HEK293 (cell line): ENCODE data around the gene SERAC1.

ENCODE experiments used
- CTCF ChIA-PET: fragments of 350-600 bp; formaldehyde crosslinking; extraction: SDS; loops from one replicate; lab custom pipeline; 2021; ENCODE audit warnings: antibody characterized with exemption; lab: Yijun Ruan, JAX
- POLR2A ChIA-PET: fragments of 300-600 bp; formaldehyde crosslinking; extraction: SDS; loops from one replicate; lab custom pipeline; 2020; ENCODE audit warnings: antibody characterized with exemption, inconsistent platforms; lab: Yijun Ruan, JAX
- H3K27ac ChIP-seq: fragments of 200-500 bp; sonication (Bioruptor generic); 2 replicates; pipeline ENCODE4 v1.5.1; 2014; ENCODE audit warnings: low read depth, low read length, control low read depth, inconsistent platforms; ENCODE audit errors: extremely low read depth
- H3K36me3 ChIP-seq, 2 experiments: fragments of 200-500 bp in 1 of 2; sonication (Bioruptor generic) in 1 of 2; 1 replicate in 1 of 2; 2 replicates in 1 of 2; pipeline ENCODE4 v1.5.1; 2014 to 2017; ENCODE audit warnings: inconsistent platforms in 2 of 2, low read length in 2 of 2; ENCODE audit not compliant: control insufficient read depth in 2 of 2, insufficient read depth in 1 of 2
- H3K4me1 ChIP-seq: fragments of 200-500 bp; sonication (Bioruptor generic); 2 replicates; pipeline ENCODE4 v1.5.1; 2014; ENCODE audit warnings: mild to moderate bottlenecking, low read length, inconsistent platforms; ENCODE audit not compliant: control insufficient read depth, insufficient read depth
- H3K4me3 ChIP-seq: 2 replicates; pipeline ENCODE4 v1.5.1; 2011; ENCODE audit warnings: low read depth, mild to moderate bottlenecking, control low read depth, low read length, moderate library complexity
- H3K9me3 ChIP-seq: fragments of 200-500 bp; sonication (Bioruptor generic); 2 replicates; pipeline ENCODE4 v1.5.1; 2014; ENCODE audit warnings: low read depth, low read length, inconsistent platforms; ENCODE audit not compliant: control insufficient read depth, insufficient read depth
- AEBP2 ChIP-seq: fragments of 450-650 bp; formaldehyde crosslinking; IDR thresholded peaks from 2 replicates; pipeline ENCODE4 v1.5.1; 2016; ENCODE audit warnings: missing biosample characterization, missing genetic modification characterization, borderline replicate concordance
- GLI2 ChIP-seq: fragments of 450-650 bp; formaldehyde crosslinking; IDR thresholded peaks from 2 replicates; pipeline ENCODE4; 2017; ENCODE audit warnings: missing biosample characterization, missing genetic modification characterization, low read depth, borderline replicate concordance
- KLF9 ChIP-seq: fragments of 450-650 bp; formaldehyde crosslinking; IDR thresholded peaks from 2 replicates; pipeline ENCODE4 v1.5.1; 2016; ENCODE audit warnings: missing biosample characterization, missing genetic modification characterization, low read depth
- PRDM10 ChIP-seq: fragments of 450-650 bp; formaldehyde crosslinking; IDR thresholded peaks from 2 replicates; pipeline ENCODE4 v1.5.1; 2016; ENCODE audit warnings: missing biosample characterization, missing genetic modification characterization
- RBAK ChIP-seq: fragments of 450-650 bp; formaldehyde crosslinking; IDR thresholded peaks from 2 replicates; pipeline ENCODE4 v1.5.1; 2016; ENCODE audit warnings: missing biosample characterization, missing genetic modification characterization
- SP7 ChIP-seq: fragments of 450-650 bp; formaldehyde crosslinking; IDR thresholded peaks from 2 replicates; pipeline ENCODE4 v1.5.1; 2016; ENCODE audit warnings: missing biosample characterization, missing genetic modification characterization
- TRIM28 ChIP-seq: IDR thresholded peaks from 2 replicates; pipeline ENCODE4 v1.6.1; 2011; ENCODE audit warnings: low read length, control low read depth, borderline replicate concordance
- ZBTB7A ChIP-seq: fragments of 450-650 bp; formaldehyde crosslinking; IDR thresholded peaks from 2 replicates; pipeline ENCODE4 v1.5.1; 2016; ENCODE audit warnings: low read depth, missing biosample characterization, missing genetic modification characterization
- ZEB2 ChIP-seq: fragments of 450-650 bp; formaldehyde crosslinking; IDR thresholded peaks from 2 replicates; pipeline ENCODE4 v1.5.1; 2016; ENCODE audit warnings: missing biosample characterization, missing genetic modification characterization
- ZFP3 ChIP-seq: fragments of 450-650 bp; formaldehyde crosslinking; IDR thresholded peaks from 2 replicates; pipeline ENCODE4 v1.5.1; 2016; ENCODE audit warnings: low read depth, missing biosample characterization, missing genetic modification characterization
- ZNF133 ChIP-seq: fragments of 450-650 bp; formaldehyde crosslinking; IDR thresholded peaks from 2 replicates; pipeline ENCODE4 v1.5.1; 2016; ENCODE audit warnings: missing biosample characterization, missing genetic modification characterization
- ZNF140 ChIP-seq: fragments of 450-650 bp; formaldehyde crosslinking; IDR thresholded peaks from 2 replicates; pipeline ENCODE4 v1.5.1; 2016; ENCODE audit warnings: missing biosample characterization, missing genetic modification characterization
- ZNF239 ChIP-seq: fragments of 450-650 bp; formaldehyde crosslinking; IDR thresholded peaks from 2 replicates; pipeline ENCODE4 v1.5.1; 2016; ENCODE audit warnings: missing biosample characterization, missing genetic modification characterization
- ZNF433 ChIP-seq: fragments of 450-650 bp; formaldehyde crosslinking; IDR thresholded peaks from 2 replicates; pipeline ENCODE4 v1.5.1; 2016; ENCODE audit warnings: missing biosample characterization, missing genetic modification characterization, low read depth
- ZNF521 ChIP-seq: fragments of 450-650 bp; formaldehyde crosslinking; IDR thresholded peaks from 2 replicates; pipeline ENCODE4 v1.5.1; 2017; ENCODE audit warnings: missing biosample characterization, mild to moderate bottlenecking, missing genetic modification characterization
- ZNF610 ChIP-seq: fragments of 450-650 bp; formaldehyde crosslinking; IDR thresholded peaks from 2 replicates; pipeline ENCODE4 v1.5.1; 2016; ENCODE audit warnings: missing biosample characterization, missing genetic modification characterization, borderline replicate concordance
- ZNF621 ChIP-seq: fragments of 450-650 bp; formaldehyde crosslinking; IDR thresholded peaks from 2 replicates; pipeline ENCODE4 v1.5.1; 2017; ENCODE audit warnings: missing biosample characterization, missing genetic modification characterization
- ZNF707 ChIP-seq: fragments of 450-650 bp; formaldehyde crosslinking; IDR thresholded peaks from 2 replicates; pipeline ENCODE4 v1.5.1; 2016; ENCODE audit warnings: missing biosample characterization, missing genetic modification characterization
- ZNF768 ChIP-seq: fragments of 450-650 bp; formaldehyde crosslinking; IDR thresholded peaks from 2 replicates; pipeline ENCODE4 v1.5.1; 2018; ENCODE audit warnings: missing biosample characterization, mild to moderate bottlenecking, missing genetic modification characterization
- ZSCAN23 ChIP-seq: fragments of 450-650 bp; formaldehyde crosslinking; IDR thresholded peaks from 2 replicates; pipeline ENCODE4 v1.5.1; 2016; ENCODE audit warnings: missing biosample characterization, missing genetic modification characterization
- TF ChIP-seq, protein P1 (sequence below): fragments of 450-650 bp; formaldehyde crosslinking; IDR thresholded peaks from 2 replicates; pipeline ENCODE4 v1.5.1; 2017; ENCODE audit warnings: missing biosample characterization, missing genetic modification characterization

The SERAC1 gene

GRCh38 chr6:158122048-158122447, 46.0 kb downstream of the SERAC1 start:
- Histone ChIP-seq H3K27ac (no peak overlapping the region), H3K36me3 (peaks cover 16 to 51% of the 10 kb centered on the region in 2 experiments; a peak in 1 of 3 replicates), H3K4me1 (no peaks in the 10 kb centered on the region), H3K9me3 (no peaks in the 10 kb centered on the region), H3K4me3 (no peak overlapping the region)
- ChIA-PET POLR2A (no interaction called here), CTCF (interaction anchor here (0.6 to 3.1 kb wide), 3 partner anchors 10 to 23 kb away, joined by 3 to 9 read pairs (median 3); no protein-coding TSS in a partner anchor)
- TF ChIP-seq ZNF768 (tag by site-specific recombination) (no peak), ZNF707 (no peak), SP7 (no peak), ZEB2 (tag by site-specific recombination) (no peak), ZNF239 (tag by site-specific recombination) (no peak), ZNF433 (tag by site-specific recombination) (no peak), GLI2 (tag by site-specific recombination) (no peak), TRIM28 (no peak), AEBP2 (tag by site-specific recombination) (no peak), ZFP3 (tag by site-specific recombination) (no peak), ZSCAN23 (no peak), PRDM10 (tag by site-specific recombination) (no peak), ZNF133 (tag by site-specific recombination) (no peak), RBAK (no peak), ZNF610 (tag by site-specific recombination) (no peak), KLF9 (no peak), ZNF140 (tag by site-specific recombination) (no peak)
- TF ChIP-seq, protein P1, sequence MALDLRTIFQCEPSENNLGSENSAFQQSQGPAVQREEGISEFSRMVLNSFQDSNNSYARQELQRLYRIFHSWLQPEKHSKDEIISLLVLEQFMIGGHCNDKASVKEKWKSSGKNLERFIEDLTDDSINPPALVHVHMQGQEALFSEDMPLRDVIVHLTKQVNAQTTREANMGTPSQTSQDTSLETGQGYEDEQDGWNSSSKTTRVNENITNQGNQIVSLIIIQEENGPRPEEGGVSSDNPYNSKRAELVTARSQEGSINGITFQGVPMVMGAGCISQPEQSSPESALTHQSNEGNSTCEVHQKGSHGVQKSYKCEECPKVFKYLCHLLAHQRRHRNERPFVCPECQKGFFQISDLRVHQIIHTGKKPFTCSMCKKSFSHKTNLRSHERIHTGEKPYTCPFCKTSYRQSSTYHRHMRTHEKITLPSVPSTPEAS (tag by site-specific recombination): no peak
- TF ChIP-seq, all 188 proteins: peak for 0

GRCh38 chr6:158121335-158121734, 46.7 kb downstream of the SERAC1 start:
- H3K27ac ChIP-seq: no peak overlapping the region
- no peak overlapping the region for H3K4me3 ChIP-seq
- no peaks in the 10 kb centered on the region for H3K4me1 ChIP-seq
- ChIA-PET CTCF (interaction anchor here (0.7 to 3.1 kb wide), 3 partner anchors 11 to 49 kb away, joined by 3 to 9 read pairs (median 4); no protein-coding TSS in a partner anchor), POLR2A (no interaction called here)
- H3K36me3 ChIP-seq: peaks cover 16 to 51% of the 10 kb centered on the region in 2 experiments; a peak in 1 of 3 replicates
- no peak for TF ChIP-seq ZNF621 (tag by site-specific recombination)
- TF ChIP-seq ZBTB7A: no peak
- TF ChIP-seq ZNF521 (tag by site-specific recombination): no peak
- no peaks in the 10 kb centered on the region for H3K9me3 ChIP-seq
